IgD-negative memory B cell (primary cell): ENCODE data around the gene SULT1C4. TPM values are rescaled to one million over a fixed set of nuclear protein-coding genes. Genes with fewer than 3 reads are reported as not detected.
"Not testable (repeated sequence)": the region's sequence is repeated elsewhere in the genome, so short reads cannot be mapped to it uniquely, and the experiment has no call there.

Experiments used
- H3K27ac Mint-ChIP-seq, 3 donors: one replicate each; pipeline ENCODE4 v1.8.0; 2020 to 2022; ENCODE audit warnings: mild to moderate bottlenecking in 3 of 3, mixed read lengths in 3 of 3, moderate library complexity in 1 of 3
- H3K27me3 Mint-ChIP-seq: one replicate; pipeline ENCODE4 v1.8.0; 2021; ENCODE audit warnings: mixed read lengths
- H3K36me3 Mint-ChIP-seq: one replicate; pipeline ENCODE4 v1.8.0; 2020; ENCODE audit warnings: mild to moderate bottlenecking, mixed read lengths
- H3K4me1 Mint-ChIP-seq, 3 donors: one replicate each; pipeline ENCODE4 v1.8.0; 2020 to 2022; ENCODE audit warnings: mixed read lengths in 3 of 3, mild to moderate bottlenecking in 1 of 3
- H3K4me3 Mint-ChIP-seq, 4 donors: one replicate each; pipeline ENCODE4 v1.8.0; 2020 to 2022; ENCODE audit warnings: mild to moderate bottlenecking in 4 of 4, mixed read lengths in 4 of 4, moderate library complexity in 3 of 4
- H3K9me3 Mint-ChIP-seq, 3 donors: one replicate each; pipeline ENCODE4 v1.8.0; 2020 to 2021; ENCODE audit warnings: mixed read lengths in 3 of 3, mild to moderate bottlenecking in 1 of 3
- polyA plus RNA-seq: library from polyadenylated mRNA; unstranded; fragments of 300-500 nt; fragmentation: Illumina TruSeq; gene quantifications from one replicate; pipeline ENCODE4 v1.2.3, GENCODE V29; 2021

Gene SULT1C4
- not detected for polyA plus RNA-seq

DNA sequence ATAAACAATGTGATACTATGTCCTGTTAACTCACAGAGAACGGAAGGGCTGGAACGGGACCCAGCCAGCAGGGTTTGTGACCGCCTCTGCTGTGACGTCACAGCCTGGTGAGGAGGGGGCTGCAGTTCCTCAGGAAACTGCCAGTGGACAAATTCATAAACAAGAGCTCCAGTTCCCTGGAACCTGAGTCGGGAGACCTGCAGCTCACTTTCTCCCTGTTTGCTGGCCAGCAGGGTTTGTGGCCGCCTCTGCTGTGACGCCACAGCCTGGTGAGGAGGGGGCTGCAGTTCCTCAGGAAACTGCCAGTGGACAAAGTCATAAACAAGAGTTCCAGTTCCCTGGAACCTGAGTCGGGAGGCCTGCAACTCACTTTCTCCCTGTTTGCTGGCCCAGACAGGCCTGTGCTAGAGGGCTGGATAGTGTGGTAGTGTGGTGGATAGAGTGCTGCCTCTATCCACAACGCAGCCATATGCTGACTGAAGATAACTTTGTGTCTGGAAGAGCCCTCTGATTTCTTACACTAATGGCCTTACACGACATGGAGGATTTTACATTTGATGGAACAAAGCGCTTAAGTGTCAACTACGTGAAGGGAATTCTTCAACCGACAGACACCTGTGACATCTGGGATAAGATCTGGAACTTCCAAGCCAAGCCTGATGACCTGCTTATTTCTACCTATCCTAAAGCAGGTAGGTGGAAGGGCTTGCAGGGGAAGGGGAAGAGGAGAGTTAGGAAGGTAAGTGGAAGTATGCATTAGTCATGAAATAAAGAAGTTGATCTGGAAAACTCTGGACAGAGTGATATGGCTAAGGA lies at the start of gene SULT1C4:
Gene SULT1C4, plus strand, starts transcription at position 140 of the 816 bp plus-strand sequence. Its CDS starts 384 bp downstream, at position 524.
- H3K36me3 Mint-ChIP-seq = no peaks in the 10 kb centered on the region
- no peaks in the 10 kb centered on the region for H3K9me3 Mint-ChIP-seq
- no peaks in the 10 kb centered on the region for H3K4me1 Mint-ChIP-seq
- no peak within 1 kb of the TSS for H3K27ac Mint-ChIP-seq
- H3K27me3 Mint-ChIP-seq = peaks cover 2% of the 10 kb centered on the region
- H3K4me3 Mint-ChIP-seq = peak within 1 kb of the TSS in 1 of 4 donors; percentile 9

DNA sequence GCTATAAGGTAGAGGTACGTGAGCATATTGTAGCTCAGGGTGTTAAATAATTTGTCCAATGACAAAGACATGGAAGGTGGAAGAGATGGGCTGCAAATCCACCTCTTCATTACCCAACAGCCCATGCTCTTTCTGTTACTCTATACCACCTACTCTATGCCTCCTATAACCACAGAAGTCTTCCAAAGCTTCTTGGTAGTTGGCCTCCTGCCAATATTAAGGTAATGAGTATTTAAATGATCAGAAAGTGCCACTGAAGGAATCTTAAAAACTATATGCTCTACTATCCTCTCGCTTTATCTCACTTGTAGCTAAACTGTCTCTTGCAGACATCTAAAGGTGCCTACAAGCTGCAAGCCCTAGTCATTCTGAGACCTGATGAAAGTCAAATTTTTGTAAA lies 48.0 kb upstream of the SULT1C4 start:
- Mint-ChIP-seq H3K27ac (no peak overlapping the region), H3K36me3 (no peaks in the 10 kb centered on the region), H3K9me3 (peaks cover 0 to 3% (median 0%) of the 10 kb centered on the region in 3 donors), H3K27me3 (peaks cover 10% of the 10 kb centered on the region), H3K4me1 (peaks cover 3 to 5% (median 5%) of the 10 kb centered on the region in 3 donors), H3K4me3 (no peak overlapping the region)

DNA sequence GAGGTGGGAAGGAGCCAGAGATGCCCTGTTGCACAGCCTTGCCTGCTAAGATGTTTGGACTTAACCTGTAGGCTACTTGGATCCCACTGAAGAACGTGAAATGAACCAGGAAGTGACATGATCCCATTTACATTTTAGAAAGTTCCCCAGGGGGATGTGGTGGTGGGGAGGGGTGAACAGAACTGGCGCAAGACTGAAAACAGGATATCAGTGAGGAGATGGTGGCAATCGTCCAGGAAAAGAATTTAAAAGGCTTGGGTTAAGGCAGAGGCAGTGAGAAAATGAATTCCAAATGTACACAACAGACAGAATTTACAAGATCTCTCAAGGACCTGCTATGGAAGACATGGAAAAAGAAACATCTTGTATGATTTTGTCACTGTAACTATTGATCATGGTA lies 46.8 kb upstream of the SULT1C4 start:
- Mint-ChIP-seq H3K9me3 (peaks cover 0 to 3% (median 3%) of the 10 kb centered on the region in 3 donors), H3K4me1 (peaks cover 3 to 5% (median 5%) of the 10 kb centered on the region in 3 donors), H3K27ac (no peak overlapping the region), H3K36me3 (no peaks in the 10 kb centered on the region), H3K27me3 (peaks cover 10% of the 10 kb centered on the region), H3K4me3 (no peak overlapping the region)

DNA sequence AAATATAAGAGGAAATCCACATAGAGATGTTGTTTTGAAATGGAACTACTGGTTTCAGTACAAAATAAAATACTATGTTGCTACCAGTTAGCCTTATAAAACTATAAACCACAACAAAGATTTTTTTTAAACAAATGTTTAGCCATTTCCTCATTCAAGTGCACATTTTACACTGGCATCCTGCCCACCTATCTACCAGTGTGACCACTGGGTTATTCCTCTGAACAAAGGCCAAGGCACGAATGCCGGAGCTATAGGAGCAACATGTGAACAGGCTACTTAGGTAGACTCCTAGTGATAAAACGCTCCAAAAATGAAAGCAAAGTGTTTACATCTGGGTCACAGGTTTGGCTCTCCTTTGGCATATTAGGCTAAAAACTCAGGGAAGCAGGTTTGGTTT lies 31.8 kb upstream of the SULT1C4 start:
- Mint-ChIP-seq H3K36me3 (no peaks in the 10 kb centered on the region), H3K27me3 (peaks cover 4% of the 10 kb centered on the region), H3K4me3 (no peak overlapping the region), H3K27ac (no peak overlapping the region), H3K4me1 (no peaks in the 10 kb centered on the region), H3K9me3 (peaks cover 0 to 2% (median 0%) of the 10 kb centered on the region in 3 donors)

DNA sequence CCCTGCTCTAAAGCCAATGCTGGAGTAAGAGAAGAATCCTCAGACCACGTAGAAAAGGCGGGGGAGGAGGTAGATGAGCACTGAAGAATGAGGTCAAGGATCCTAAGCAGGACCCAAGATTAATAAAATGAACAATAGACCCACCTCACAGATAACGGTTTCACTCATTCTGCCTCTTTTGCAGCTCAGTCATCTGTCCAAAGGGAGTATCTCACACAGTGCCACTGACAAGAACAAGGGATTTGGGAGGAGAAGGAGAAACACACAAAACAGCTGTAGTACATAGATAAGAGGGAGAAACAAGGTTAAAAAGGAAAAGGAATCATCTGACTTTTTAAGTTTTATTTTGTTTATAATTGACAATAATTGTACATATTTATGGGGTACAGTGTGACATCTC lies 30.9 kb upstream of the SULT1C4 start:
- Mint-ChIP-seq H3K9me3 (peaks cover 0 to 2% (median 0%) of the 10 kb centered on the region in 3 donors), H3K27ac (no peak overlapping the region), H3K4me1 (no peaks in the 10 kb centered on the region), H3K4me3 (no peak overlapping the region), H3K27me3 (peaks cover 4% of the 10 kb centered on the region), H3K36me3 (no peaks in the 10 kb centered on the region)

DNA sequence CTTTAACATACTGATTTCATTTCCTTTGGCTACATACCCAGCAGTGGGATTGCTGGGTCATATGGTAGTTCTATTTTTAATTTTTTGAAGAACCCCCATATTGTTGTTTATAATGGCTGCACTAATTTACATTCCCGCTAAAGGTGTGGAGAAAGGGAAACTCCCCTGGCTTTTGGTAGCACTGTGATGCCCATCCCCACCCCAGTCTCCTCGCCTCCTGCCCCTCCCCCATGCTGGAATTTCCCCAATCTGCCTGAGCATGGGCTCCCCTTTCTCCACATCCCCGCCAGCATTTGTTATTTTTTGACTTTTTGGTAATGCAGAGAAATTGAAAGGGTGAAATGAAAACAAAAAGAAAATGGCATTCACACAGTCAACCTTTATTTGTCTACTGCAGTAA lies 30.0 kb upstream of the SULT1C4 start:
- H3K4me1 Mint-ChIP-seq = no peaks in the 10 kb centered on the region
- H3K27me3 Mint-ChIP-seq = peaks cover 4% of the 10 kb centered on the region
- H3K4me3 Mint-ChIP-seq = no peak overlapping the region
- no peaks in the 10 kb centered on the region for H3K36me3 Mint-ChIP-seq
- peaks cover 0 to 2% (median 0%) of the 10 kb centered on the region in 3 donors for H3K9me3 Mint-ChIP-seq
- H3K27ac Mint-ChIP-seq = no peak overlapping the region

DNA sequence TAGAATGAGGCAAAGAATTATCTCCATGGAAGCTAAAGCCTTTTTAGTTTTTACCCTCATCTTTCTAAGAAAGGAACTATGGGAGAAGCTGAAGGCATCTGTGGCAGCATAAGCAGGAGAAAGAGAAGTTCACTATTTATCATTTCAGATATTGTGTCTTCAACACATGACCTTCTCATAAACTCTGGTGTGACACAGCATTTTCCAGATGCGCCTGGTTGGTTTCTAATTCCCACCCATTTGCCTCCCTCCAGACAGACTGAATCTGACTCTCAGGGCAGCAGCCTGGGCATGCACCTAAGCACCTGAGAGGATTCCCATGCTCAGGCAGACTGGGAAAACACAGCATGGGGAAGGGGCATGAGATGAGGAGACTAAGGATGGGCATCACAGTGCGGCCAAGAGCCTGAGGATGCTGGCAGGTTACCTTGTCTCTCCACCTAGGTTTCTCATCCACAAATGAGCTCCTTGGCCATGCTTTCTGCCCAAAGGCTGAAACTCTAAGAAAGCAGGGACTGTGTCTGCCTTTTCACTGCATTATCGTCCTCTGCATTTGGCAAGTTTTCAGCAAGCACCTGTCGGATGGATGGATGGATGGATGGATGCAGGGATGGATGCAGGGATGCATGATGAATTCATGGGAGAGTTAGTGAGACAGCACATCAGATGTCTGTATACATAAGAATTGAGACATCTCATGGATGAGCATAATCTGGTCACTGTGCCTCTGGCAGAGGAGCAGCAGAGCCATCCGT lies 28.8 kb upstream of the SULT1C4 start:
- no peaks in the 10 kb centered on the region for H3K4me1 Mint-ChIP-seq
- H3K9me3 Mint-ChIP-seq = peaks cover 0 to under 1% (median 0%) of the 10 kb centered on the region in 3 donors
- H3K27ac Mint-ChIP-seq = no peak overlapping the region
- H3K36me3 Mint-ChIP-seq = no peaks in the 10 kb centered on the region
- H3K4me3 Mint-ChIP-seq = no peak overlapping the region
- H3K27me3 Mint-ChIP-seq = peaks cover 4% of the 10 kb centered on the region

DNA sequence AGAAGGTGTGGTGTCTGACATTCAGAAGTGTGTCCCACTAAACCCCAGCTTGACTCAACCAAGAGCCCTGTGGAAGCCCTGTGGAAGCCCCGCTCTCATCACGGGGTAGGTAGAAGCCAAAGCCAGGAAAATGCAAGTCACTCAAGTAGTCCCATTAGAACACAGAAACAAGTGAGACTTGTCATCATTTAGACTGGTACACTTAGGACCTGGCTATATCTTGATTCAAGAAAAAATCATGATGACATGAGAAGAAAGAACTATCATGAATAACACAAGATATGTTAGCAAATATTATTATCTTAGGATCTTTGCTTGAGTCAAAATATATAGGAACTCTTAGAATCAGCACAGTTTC lies 28.2 kb upstream of the SULT1C4 start:
- peaks cover 7% of the 10 kb centered on the region for H3K27me3 Mint-ChIP-seq
- H3K9me3 Mint-ChIP-seq = no peaks in the 10 kb centered on the region
- no peaks in the 10 kb centered on the region for H3K36me3 Mint-ChIP-seq

DNA sequence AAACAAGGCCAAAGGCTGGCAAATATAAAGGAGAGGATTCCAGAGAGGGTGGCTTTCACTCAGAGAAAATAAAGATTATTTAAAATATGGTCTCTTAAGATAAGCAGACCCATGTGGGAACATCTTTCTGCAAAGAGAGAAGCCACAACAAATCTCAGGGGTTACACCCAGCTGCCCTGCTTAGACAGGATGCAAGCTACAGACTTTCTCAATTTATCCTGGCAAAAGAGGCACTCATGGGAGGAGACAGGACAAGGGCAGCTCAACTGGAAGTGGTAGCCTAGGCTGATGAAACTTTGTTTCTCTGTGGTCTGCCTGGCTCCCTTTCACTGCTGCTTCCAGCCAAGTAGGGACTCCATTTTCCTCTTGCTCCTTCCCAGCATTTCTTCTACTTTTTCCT lies 25.9 kb upstream of the SULT1C4 start:
- H3K27ac Mint-ChIP-seq = no peak overlapping the region
- peaks cover 5% of the 10 kb centered on the region for H3K27me3 Mint-ChIP-seq
- no peak overlapping the region for H3K4me3 Mint-ChIP-seq
- no peaks in the 10 kb centered on the region for H3K4me1 Mint-ChIP-seq
- no peaks in the 10 kb centered on the region for H3K36me3 Mint-ChIP-seq
- H3K9me3 Mint-ChIP-seq = no peaks in the 10 kb centered on the region

More for the DNA sequence above, 28.2 kb upstream of the SULT1C4 start:
- H3K4me1 Mint-ChIP-seq = no peaks in the 10 kb centered on the region
- H3K4me3 Mint-ChIP-seq = no peak overlapping the region
- H3K27ac Mint-ChIP-seq = no peak overlapping the region

DNA sequence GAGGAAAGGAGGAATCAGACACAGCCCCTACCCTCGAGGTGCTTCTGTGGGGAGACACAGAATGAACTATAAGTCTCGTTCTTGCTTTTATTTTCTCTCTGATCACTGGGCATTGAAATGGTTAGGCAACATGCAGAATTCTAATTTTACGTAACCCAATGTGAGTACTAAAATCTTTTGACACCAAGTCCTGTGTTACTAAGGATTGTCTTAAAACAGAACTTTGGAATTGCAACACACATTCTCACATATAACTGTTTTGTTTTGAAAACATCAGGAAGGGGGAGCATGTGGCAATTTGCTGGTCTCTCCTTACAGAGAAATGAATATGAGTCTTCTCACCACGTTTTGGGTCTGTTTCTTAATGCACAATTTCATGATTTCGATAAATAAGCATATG lies 23.6 kb upstream of the SULT1C4 start:
- peaks cover 5% of the 10 kb centered on the region for H3K27me3 Mint-ChIP-seq
- H3K36me3 Mint-ChIP-seq = no peaks in the 10 kb centered on the region
- H3K4me3 Mint-ChIP-seq = no peak overlapping the region
- H3K27ac Mint-ChIP-seq = no peak overlapping the region
- peaks cover 0 to 1% (median 0%) of the 10 kb centered on the region in 3 donors for H3K4me1 Mint-ChIP-seq
- no peaks in the 10 kb centered on the region for H3K9me3 Mint-ChIP-seq

DNA sequence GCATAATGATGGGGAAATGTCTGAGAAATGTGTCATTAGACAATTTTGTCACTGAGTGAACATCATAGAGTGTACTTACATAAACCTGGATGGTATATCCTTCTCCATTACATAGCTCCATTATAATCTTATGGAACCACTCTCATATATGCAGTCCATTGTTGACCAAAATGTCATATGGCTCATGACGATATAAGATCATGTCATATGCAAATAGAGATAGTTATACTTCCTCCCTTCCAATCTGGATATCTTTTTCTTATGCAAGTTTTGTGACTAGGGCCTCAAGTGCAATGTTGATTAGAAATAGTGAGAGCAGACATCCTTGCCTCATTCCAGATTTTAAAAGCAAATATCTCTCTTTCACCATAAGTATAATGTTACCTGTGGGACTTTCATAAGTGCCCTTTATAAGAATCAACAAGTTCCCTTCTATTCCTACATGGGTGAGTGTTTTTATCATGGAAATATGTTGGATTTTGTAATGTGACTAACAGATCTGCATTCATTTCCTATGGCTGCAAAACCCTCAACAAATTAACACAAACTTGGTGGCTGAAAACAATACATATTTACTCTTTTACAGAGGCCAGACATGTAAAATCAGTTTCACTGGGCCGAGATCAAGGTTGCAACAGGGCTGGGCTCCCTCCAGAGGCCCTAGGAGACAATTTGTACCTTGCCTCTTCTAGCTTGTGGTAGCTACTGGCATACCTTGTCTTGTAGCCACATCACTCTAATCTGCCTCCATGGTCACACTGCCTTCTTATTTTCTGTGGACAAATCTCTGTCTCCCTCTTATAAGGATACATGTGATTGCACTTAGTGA lies 21.6 kb upstream of the SULT1C4 start:
- H3K27me3 Mint-ChIP-seq = peaks cover 5% of the 10 kb centered on the region
- H3K9me3 Mint-ChIP-seq = peaks cover 0 to 5% (median 0%) of the 10 kb centered on the region in 3 donors
- H3K27ac Mint-ChIP-seq = no peak overlapping the region
- H3K4me3 Mint-ChIP-seq = no peak overlapping the region
- H3K36me3 Mint-ChIP-seq = no peaks in the 10 kb centered on the region
- H3K4me1 Mint-ChIP-seq = peaks cover 0 to 6% (median 3%) of the 10 kb centered on the region in 3 donors

DNA sequence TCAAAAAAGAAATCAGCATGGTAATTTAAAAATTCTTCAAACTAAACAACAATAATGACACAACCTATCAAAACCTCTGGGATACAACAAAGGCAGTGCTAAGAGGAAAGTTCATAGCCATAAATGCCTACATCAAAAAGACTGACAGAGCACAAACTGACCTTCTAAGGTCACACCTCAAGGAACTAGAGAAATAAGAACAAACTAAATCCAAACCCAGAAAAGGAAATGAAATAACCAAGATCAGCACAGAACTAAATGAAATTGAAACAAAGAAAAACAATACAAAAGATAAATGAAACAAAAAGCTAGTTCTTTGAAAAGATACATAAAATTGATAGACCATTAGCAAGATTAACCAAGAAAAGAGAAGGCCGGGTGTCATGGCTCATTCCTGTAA lies 18.4 kb upstream of the SULT1C4 start:
- not testable (repeated sequence) for H3K9me3 Mint-ChIP-seq, H3K27ac Mint-ChIP-seq, H3K27me3 Mint-ChIP-seq, H3K36me3 Mint-ChIP-seq, H3K4me1 Mint-ChIP-seq, H3K4me3 Mint-ChIP-seq

DNA sequence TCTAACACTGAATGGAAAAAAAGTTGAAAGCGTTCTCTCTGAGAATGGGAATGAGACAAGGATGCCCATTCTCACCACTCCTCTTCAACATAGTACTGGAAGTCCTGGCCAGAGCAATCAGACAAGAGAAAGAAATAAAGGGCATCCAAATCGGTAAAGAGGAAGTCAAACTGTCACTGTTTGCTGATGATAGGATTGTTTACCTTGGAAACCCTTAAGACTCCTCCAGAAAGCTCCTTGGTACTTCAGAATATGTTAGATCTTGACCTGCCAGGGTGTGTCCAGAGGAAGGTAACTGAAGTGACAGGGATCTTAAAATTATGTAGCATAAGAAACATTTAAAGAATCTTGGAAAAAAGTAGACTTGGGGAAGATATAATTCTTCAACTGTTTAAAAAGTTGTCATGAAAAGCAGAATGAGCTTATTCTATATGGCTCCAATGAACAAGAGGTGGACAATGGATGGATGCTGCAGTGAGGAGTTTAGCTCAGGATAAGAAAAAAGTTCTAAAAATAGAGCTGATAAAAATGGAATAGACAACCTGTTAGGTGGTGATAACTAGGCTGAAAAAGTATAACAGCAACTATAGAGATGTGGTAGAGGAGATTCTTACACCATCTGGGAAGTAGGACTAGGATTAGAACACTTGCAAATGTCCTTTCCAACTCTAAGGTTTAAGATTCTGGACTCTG lies 16.8 kb upstream of the SULT1C4 start:
- Mint-ChIP-seq H3K4me3 (no peak overlapping the region), H3K27ac (no peak overlapping the region), H3K36me3 (no peaks in the 10 kb centered on the region), H3K27me3 (peaks cover 2% of the 10 kb centered on the region), H3K9me3 (peaks cover 0 to 5% (median 0%) of the 10 kb centered on the region in 3 donors), H3K4me1 (peaks cover 0 to 6% (median 3%) of the 10 kb centered on the region in 3 donors)
